C4-2B (cell line): Measurements from ENCODE around the gene MBL2.

Experiments
- ZFX ChIP-seq: fragments of 450-650 bp; IDR thresholded peaks from 2 replicates; pipeline ENCODE4 v1.6.1; 2017
- TF ChIP-seq, protein P1 (sequence below): fragments of 450-650 bp; conservative IDR thresholded peaks from 2 replicates; pipeline ENCODE4 v1.5.1; 2017; ENCODE audit warnings: mild to moderate bottlenecking

DNA sequence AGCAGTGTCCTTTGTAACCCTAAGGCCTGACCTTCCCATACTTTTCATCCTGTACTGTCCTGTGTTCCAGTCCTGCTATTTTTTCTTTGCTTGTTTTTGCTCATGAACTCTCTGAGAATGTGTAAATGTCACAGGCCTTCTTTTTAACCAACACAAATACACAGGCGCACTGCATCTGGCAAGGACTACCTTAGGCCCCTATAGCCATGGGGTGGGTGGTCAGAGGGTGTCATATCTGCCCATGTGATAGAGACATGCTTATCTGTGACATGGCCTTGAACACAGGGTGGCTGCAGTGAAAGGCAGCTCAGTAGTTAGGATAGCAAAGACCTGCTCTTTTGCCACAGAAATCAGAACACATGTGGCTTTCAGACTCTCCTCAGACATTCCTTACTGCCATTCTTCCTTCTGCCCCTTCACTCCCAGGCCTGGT, 3.9 kb upstream of the MBL2 start:
- TF ChIP-seq, protein P1, sequence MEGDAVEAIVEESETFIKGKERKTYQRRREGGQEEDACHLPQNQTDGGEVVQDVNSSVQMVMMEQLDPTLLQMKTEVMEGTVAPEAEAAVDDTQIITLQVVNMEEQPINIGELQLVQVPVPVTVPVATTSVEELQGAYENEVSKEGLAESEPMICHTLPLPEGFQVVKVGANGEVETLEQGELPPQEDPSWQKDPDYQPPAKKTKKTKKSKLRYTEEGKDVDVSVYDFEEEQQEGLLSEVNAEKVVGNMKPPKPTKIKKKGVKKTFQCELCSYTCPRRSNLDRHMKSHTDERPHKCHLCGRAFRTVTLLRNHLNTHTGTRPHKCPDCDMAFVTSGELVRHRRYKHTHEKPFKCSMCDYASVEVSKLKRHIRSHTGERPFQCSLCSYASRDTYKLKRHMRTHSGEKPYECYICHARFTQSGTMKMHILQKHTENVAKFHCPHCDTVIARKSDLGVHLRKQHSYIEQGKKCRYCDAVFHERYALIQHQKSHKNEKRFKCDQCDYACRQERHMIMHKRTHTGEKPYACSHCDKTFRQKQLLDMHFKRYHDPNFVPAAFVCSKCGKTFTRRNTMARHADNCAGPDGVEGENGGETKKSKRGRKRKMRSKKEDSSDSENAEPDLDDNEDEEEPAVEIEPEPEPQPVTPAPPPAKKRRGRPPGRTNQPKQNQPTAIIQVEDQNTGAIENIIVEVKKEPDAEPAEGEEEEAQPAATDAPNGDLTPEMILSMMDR = no peak
- no peak for TF ChIP-seq ZFX
